ENCODE measurements around the gene C22orf31.

C22orf31 gene

GRCh38 chr22:29096736-29097669, 35.4 kb upstream of the C22orf31 start:
- H4K20me1 ChIP-seq (ENCODE audit: insufficient read depth, low read length), result no peaks in the 10 kb centered on the region
- no peak for TF ChIP-seq CTCF (IDR thresholded peaks at IDR 0.05; ENCODE audit: low read length)
- TF ChIP-seq EZH2phosphoT487 (IDR thresholded peaks at IDR 0.05; ENCODE audit: low read length), result no peak
- no peak for TF ChIP-seq EZH2 (optimal IDR thresholded peaks at IDR 0.05; ENCODE audit: low read depth, low read length)
- H3K27me3 ChIP-seq (replicated peaks; ENCODE audit: insufficient read depth, low read length), result no peaks in the 10 kb centered on the region
- H3K9ac ChIP-seq (ENCODE audit: low read length), result no peak overlapping the region
- no peaks in the 10 kb centered on the region for H3K9me3 ChIP-seq (replicated peaks; ENCODE audit: insufficient read depth, low read length)
- H3K79me2 ChIP-seq (ENCODE audit: low read length), result no peaks in the 10 kb centered on the region
- H2AFZ ChIP-seq (ENCODE audit: low read length), result no peak overlapping the region
- no peak overlapping the region for H3K4me2 ChIP-seq (ENCODE audit: low read depth, low read length)
- no peak for DNase-seq
- no peaks in the 10 kb centered on the region for H3K9me2 ChIP-seq (replicated peaks; ENCODE audit: insufficient read depth, low read length)
- no peaks in the 10 kb centered on the region for H3K4me1 ChIP-seq (ENCODE audit: low read length)
- no peak overlapping the region for H3K4me3 ChIP-seq (ENCODE audit: low read length)
- no peaks in the 10 kb centered on the region for H3K36me3 ChIP-seq (replicated peaks; ENCODE audit: insufficient read depth, low read length)
- H3F3A ChIP-seq (ENCODE audit: insufficient read depth, low read length), result no peaks in the 10 kb centered on the region
- no peak overlapping the region for H3K27ac ChIP-seq (ENCODE audit: low read length)

- no peaks in the 10 kb centered on the region for H3F3A ChIP-seq (ENCODE audit: insufficient read depth, low read length)
- H3K27ac ChIP-seq (ENCODE audit: low read length), result no peak overlapping the region
- TF ChIP-seq EZH2phosphoT487 (IDR thresholded peaks at IDR 0.05; ENCODE audit: low read length), result no peak
- TF ChIP-seq CTCF (IDR thresholded peaks at IDR 0.05; ENCODE audit: low read length), result no peak
- no peak for TF ChIP-seq EZH2 (optimal IDR thresholded peaks at IDR 0.05; ENCODE audit: low read depth, low read length)
- no peaks in the 10 kb centered on the region for H4K20me1 ChIP-seq (ENCODE audit: insufficient read depth, low read length)
- no peak overlapping the region for H2AFZ ChIP-seq (ENCODE audit: low read length)
- no peaks in the 10 kb centered on the region for H3K9me3 ChIP-seq (replicated peaks; ENCODE audit: insufficient read depth, low read length)
- H3K4me2 ChIP-seq (ENCODE audit: low read depth, low read length), result no peak overlapping the region
- no peaks in the 10 kb centered on the region for H3K36me3 ChIP-seq (replicated peaks; ENCODE audit: insufficient read depth, low read length)
- H3K4me1 ChIP-seq (ENCODE audit: low read length), result no peaks in the 10 kb centered on the region
- H3K9ac ChIP-seq (ENCODE audit: low read length), result no peak overlapping the region
- H3K79me2 ChIP-seq (ENCODE audit: low read length), result no peaks in the 10 kb centered on the region
- H3K27me3 ChIP-seq (replicated peaks; ENCODE audit: insufficient read depth, low read length), result no peaks in the 10 kb centered on the region
- H3K4me3 ChIP-seq (ENCODE audit: low read length), result no peak overlapping the region
- DNase-seq, result no peak
- no peaks in the 10 kb centered on the region for H3K9me2 ChIP-seq (replicated peaks; ENCODE audit: insufficient read depth, low read length)
These were observed 33.8 kb upstream of the C22orf31 start for GRCh38 chr22:29095459-29095858.

DNA sequence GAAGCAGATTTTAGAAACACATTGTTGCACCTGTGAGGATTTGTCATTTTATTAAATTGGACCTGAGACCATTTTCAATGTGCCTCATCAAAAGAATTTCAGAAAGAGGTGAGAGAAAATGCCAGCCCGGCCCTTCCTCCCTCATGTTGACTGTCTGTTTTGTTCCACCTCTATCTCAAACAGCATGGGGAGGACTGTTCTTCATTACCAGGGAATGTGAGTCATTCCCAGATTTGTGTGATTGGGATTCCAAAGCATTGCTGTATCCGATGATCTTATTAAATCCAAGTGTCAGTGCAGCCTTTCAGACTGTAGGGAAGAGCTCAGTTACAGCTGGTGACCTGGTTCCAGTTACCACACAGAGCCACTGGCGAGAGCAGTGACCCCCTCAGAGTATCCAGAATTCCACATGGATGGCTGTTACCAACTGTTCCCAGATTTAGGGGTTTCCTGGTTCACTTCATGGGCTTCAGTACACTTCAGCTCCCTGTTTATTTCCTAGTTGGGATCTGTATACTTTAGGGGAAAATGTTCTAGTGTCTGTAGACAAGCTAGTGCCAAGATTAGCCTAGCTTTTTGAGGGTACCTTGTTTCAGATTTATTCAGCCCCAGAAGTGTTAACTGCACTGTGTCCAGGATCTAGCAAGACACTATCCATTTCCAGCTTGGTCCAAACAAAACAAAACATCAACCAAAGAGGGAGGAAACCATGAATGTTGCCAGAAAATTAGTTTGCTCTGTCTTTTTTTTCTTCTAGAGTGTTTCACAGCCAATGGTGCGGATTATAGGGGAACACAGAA, 32.1 kb upstream of the C22orf31 start:
- Histone ChIP-seq H3K4me2 (ENCODE audit: low read depth, low read length) (no peak overlapping the region), H2AFZ (ENCODE audit: low read length) (no peak overlapping the region), H3F3A (ENCODE audit: insufficient read depth, low read length) (no peaks in the 10 kb centered on the region), H3K4me3 (ENCODE audit: low read length) (no peak overlapping the region), H3K36me3 (replicated peaks; ENCODE audit: insufficient read depth, low read length) (no peaks in the 10 kb centered on the region), H3K9me2 (replicated peaks; ENCODE audit: insufficient read depth, low read length) (no peaks in the 10 kb centered on the region), H3K9me3 (replicated peaks; ENCODE audit: insufficient read depth, low read length) (no peaks in the 10 kb centered on the region), H3K4me1 (ENCODE audit: low read length) (no peaks in the 10 kb centered on the region), H3K9ac (ENCODE audit: low read length) (no peak overlapping the region), H3K27ac (ENCODE audit: low read length) (no peak overlapping the region), H4K20me1 (ENCODE audit: insufficient read depth, low read length) (no peaks in the 10 kb centered on the region), H3K27me3 (replicated peaks; ENCODE audit: insufficient read depth, low read length) (no peaks in the 10 kb centered on the region), H3K79me2 (ENCODE audit: low read length) (no peaks in the 10 kb centered on the region)
- no peak for TF ChIP-seq EZH2 (optimal IDR thresholded peaks at IDR 0.05; ENCODE audit: low read depth, low read length)
- no peak for TF ChIP-seq EZH2phosphoT487 (IDR thresholded peaks at IDR 0.05; ENCODE audit: low read length)
- TF ChIP-seq CTCF (IDR thresholded peaks at IDR 0.05; ENCODE audit: low read length), result no peak
- DNase-seq, result no peak

Measured in MM.1S (cell line).